Lung (tissue), 12 donors: Measurements from ENCODE around the gene STMN1. TPM values are rescaled to one million over a fixed set of nuclear protein-coding genes. Genes with fewer than 3 reads are reported as not detected.

Experiments used
- ATAC-seq: fragments of 200-7000 bp; cut with Tn5 transposase; one replicate; pipeline ENCODE4 v1.9.1; 2020; ENCODE audit warnings: moderate number of reproducible peaks; ENCODE audit not compliant: insufficient read depth, low FRiP score
- DNase-seq, 3 donors: peaks; one replicate each; pipeline ENCODE4 v3.0.0-alpha.2; 2013 to 2017
- H3K27ac ChIP-seq, 2 donors: one replicate each; pipeline ENCODE4 v1.5.1; 2013; ENCODE audit warnings: mild to moderate bottlenecking in 2 of 2, moderate library complexity in 2 of 2, control low read depth in 1 of 2, inconsistent platforms in 1 of 2, low read depth in 1 of 2, low read length in 1 of 2
- H3K27me3 ChIP-seq, 3 donors: one replicate each; pipeline ENCODE4 v1.5.1; 2013; ENCODE audit warnings: low read length in 2 of 3; ENCODE audit not compliant: control insufficient read depth in 3 of 3, insufficient read depth in 3 of 3
- H3K36me3 ChIP-seq, 4 donors: one replicate each; pipeline ENCODE4 v1.5.1; 2013; ENCODE audit warnings: low read length in 4 of 4, mild to moderate bottlenecking in 1 of 4, moderate library complexity in 1 of 4; ENCODE audit not compliant: control insufficient read depth in 4 of 4, insufficient read depth in 4 of 4
- H3K4me1 ChIP-seq, 5 donors: one replicate each; pipeline ENCODE4 v1.5.1; 2013; ENCODE audit warnings: low read length in 5 of 5, mild to moderate bottlenecking in 2 of 5, moderate library complexity in 1 of 5; ENCODE audit not compliant: control insufficient read depth in 5 of 5, insufficient read depth in 5 of 5
- H3K4me3 ChIP-seq: one replicate; pipeline ENCODE4 v1.5.1; 2013; ENCODE audit warnings: mild to moderate bottlenecking, control low read depth, moderate library complexity
- H3K9ac ChIP-seq, 2 donors: one replicate each; pipeline ENCODE4 v1.5.1; 2013; ENCODE audit warnings: low read length in 2 of 2, control low read depth in 1 of 2; ENCODE audit not compliant: insufficient read depth in 1 of 2
- H3K9me3 ChIP-seq, 4 donors: one replicate each; pipeline ENCODE4 v1.5.1; 2013; ENCODE audit warnings: low read length in 3 of 4, mild to moderate bottlenecking in 1 of 4, moderate library complexity in 1 of 4; ENCODE audit not compliant: control insufficient read depth in 4 of 4, insufficient read depth in 3 of 4
- WGBS, 2 donors: extraction: QIAGEN DNeasy Blood & Tissue Kit; methylation state at CpG; one replicate each; pipeline ENCODE4 v1.1.7; 2013; 5-methylcytosine and 5-hydroxymethylcytosine counted together
- polyA plus RNA-seq, 2 donors: library from polyadenylated mRNA; stranded (reverse); fragments of 200-250 nt; gene quantifications; one replicate each; pipeline ENCODE4 v1.2.1, GENCODE V29; 2013
- total RNA-seq, 2 donors: library from RNA; depleted of rRNA in 1 of 2; stranded (reverse); fragments of >200 nt in 1 of 2; gene quantifications; one replicate each; pipeline ENCODE4 v1.2.1, GENCODE V29; 2014 to 2021
- TF ChIP-seq, protein P1 (sequence below): IDR thresholded peaks from 2 replicates; pipeline ENCODE4 v1.5.1; 2012; ENCODE audit warnings: mild to moderate bottlenecking; ENCODE audit errors: control extremely low read depth, extremely low read depth
- donor health status: control.
- donor health status: control.
- donor health status: Bipolar disorder and iron deficiency.
- donor health status: healthy.
- donor health status: DM: yes; HTN: yes; CAD: no.

STMN1 gene
- total and polyA plus RNA-seq, 4 donors, result 18.5 to 118 (median 51.3) TPM

DNA sequence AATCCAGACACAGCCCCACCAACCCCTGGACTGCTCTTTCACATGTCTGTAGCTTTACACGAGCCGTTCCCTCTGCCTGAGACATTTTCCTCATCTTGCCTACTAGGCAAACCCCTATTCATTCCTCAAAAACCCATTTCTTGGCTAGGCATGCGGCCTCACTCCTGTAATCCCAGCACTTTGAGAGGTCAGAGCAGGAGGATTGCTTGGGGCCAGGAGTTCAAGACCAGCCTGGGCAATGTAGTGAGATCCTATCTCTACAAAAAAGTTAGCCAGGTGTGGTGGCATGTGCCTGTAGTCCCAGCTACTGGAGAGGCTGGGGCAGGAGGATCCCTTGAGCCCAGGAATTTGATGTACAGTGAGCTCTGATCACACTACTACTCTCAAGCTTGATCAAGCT is 41.8 kb downstream of the STMN1 start:
- TF ChIP-seq, protein P1, sequence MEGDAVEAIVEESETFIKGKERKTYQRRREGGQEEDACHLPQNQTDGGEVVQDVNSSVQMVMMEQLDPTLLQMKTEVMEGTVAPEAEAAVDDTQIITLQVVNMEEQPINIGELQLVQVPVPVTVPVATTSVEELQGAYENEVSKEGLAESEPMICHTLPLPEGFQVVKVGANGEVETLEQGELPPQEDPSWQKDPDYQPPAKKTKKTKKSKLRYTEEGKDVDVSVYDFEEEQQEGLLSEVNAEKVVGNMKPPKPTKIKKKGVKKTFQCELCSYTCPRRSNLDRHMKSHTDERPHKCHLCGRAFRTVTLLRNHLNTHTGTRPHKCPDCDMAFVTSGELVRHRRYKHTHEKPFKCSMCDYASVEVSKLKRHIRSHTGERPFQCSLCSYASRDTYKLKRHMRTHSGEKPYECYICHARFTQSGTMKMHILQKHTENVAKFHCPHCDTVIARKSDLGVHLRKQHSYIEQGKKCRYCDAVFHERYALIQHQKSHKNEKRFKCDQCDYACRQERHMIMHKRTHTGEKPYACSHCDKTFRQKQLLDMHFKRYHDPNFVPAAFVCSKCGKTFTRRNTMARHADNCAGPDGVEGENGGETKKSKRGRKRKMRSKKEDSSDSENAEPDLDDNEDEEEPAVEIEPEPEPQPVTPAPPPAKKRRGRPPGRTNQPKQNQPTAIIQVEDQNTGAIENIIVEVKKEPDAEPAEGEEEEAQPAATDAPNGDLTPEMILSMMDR, result no peak

DNA sequence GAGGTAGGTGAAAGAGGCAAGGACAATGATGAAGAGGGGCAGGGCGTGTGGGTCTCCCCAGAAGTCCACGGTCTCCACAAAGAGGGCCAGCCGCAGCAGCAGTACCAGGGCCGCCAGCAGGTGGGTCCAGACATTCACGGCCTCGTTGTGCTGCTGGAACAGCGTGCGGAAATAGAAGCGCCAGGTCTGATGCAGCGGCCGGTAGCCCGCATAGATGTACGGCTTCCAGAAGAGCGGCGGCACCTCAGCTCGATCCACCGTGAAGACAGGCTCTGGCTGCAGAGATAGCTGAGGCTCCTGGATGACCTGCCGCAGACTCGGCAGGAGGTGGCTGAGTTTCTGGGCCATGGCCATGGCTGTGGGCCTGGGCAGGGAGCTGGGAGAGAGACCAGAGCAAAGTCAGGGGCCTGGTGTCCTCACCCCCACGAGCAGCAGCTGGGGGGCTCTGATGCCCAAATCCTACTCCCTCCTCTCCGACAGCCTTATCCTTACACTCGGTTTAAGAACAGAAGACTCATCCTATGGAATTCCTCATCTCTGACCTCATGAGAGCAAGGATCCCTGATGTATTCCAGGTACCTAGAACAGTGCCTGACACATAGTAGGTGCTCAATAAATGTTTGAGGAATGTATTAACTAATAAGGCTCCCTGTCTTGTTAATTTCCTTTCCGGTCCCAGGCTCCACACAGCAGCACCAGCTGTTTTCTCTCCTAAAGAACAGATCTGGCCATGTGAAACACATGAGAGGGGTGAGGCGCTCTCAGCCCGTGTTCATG is 42.5 kb downstream of the STMN1 start:
- TF ChIP-seq, protein P1, result no peak
- H3K27ac ChIP-seq, result no peak overlapping the region
- H3K27me3 ChIP-seq, result no peaks in the 10 kb centered on the region
- no peaks in the 10 kb centered on the region for H3K9me3 ChIP-seq
- H3K9ac ChIP-seq, result no peak overlapping the region
- no peak for ATAC-seq
- DNase-seq, result no peak
- H3K4me1 ChIP-seq, result peaks cover 0 to 7% (median 2%) of the 10 kb centered on the region in 5 donors
- WGBS, 2 donors, result 95 to 96% methylated on average over 25 of the region's 25 CpGs
- no peak overlapping the region for H3K4me3 ChIP-seq
- H3K36me3 ChIP-seq, result peaks cover 0 to 10% (median 4%) of the 10 kb centered on the region in 4 donors

More for the DNA sequence above, 41.8 kb downstream of the STMN1 start:
- Histone ChIP-seq H3K4me1 (peaks cover 0 to 2% (median 0%) of the 10 kb centered on the region in 5 donors), H3K9ac (no peak overlapping the region), H3K27me3 (no peaks in the 10 kb centered on the region), H3K27ac (no peak overlapping the region), H3K36me3 (peaks cover 0 to 10% (median 4%) of the 10 kb centered on the region in 4 donors), H3K9me3 (no peaks in the 10 kb centered on the region), H3K4me3 (no peak overlapping the region)
- ATAC-seq (no peak), DNase-seq (no peak)
- WGBS, 2 donors, result 75 to 76% methylated on average over 3 of the region's 3 CpGs

DNA sequence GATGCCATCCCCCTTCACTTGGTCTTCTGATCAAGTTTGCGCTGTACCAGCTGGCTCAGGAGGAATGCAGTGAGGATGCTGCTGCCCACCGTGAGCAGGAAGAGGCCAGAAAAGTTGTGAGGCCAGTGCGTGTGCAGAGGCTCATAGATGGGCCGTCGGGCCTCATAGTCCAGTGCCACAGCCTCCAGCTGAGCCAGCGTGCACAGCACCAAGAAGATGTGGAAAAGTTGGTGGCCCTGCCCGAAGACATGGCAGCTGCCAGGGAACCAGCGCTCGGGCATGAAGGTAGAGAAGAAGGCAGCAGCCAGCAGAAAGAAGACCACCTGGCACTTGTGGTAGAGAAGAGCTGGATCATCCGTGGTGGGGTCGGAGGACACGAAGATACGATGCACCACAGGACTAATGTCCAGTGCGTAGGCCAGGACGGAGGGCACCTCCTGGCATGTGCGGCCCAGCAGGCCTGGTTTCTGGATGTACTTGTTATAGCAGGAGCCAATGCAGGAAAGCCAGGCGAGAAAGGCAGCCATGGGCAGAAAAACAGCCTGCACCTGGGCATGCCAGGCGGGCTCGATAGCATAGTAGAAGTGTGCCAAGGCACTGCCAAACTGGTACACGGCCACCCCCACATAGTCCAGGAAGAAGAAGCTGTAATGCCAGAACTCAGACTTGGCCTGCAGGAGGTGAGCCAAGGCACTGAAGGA is 43.3 kb downstream of the STMN1 start:
- Histone ChIP-seq H3K4me1 (peaks cover 0 to 8% (median 3%) of the 10 kb centered on the region in 5 donors), H3K27me3 (no peaks in the 10 kb centered on the region), H3K27ac (no peak overlapping the region), H3K4me3 (no peak overlapping the region), H3K36me3 (peaks cover 0 to 10% (median 4%) of the 10 kb centered on the region in 4 donors), H3K9ac (no peak overlapping the region), H3K9me3 (no peaks in the 10 kb centered on the region)
- no peak for ATAC-seq
- TF ChIP-seq, protein P1, result no peak
- DNase-seq, result no peak
- WGBS, 2 donors, result 91 to 96% methylated on average over 20 of the region's 20 CpGs
